HEK293T (cell line): ENCODE results near the gene XPR1.

Source experiments
- BHLHE40 ChIP-seq: fragments of 450-650 bp; IDR thresholded peaks from 2 replicates; pipeline ENCODE4 v1.6.1; 2016; ENCODE audit warnings: mild to moderate bottlenecking, moderate library complexity, borderline replicate concordance
- ELF4 ChIP-seq: fragments of 450-650 bp; IDR thresholded peaks from 2 replicates; pipeline ENCODE4 v1.6.1; 2017; ENCODE audit warnings: antibody characterized with exemption
- FOXK2 ChIP-seq: fragments of 450-650 bp; IDR thresholded peaks from 2 replicates; pipeline ENCODE4 v1.6.1; 2016; ENCODE audit warnings: mild to moderate bottlenecking
- FOXM1 ChIP-seq: fragments of 450-650 bp; IDR thresholded peaks from 2 replicates; pipeline ENCODE4 v1.6.1; 2017; ENCODE audit warnings: mild to moderate bottlenecking, borderline replicate concordance
- HDGF ChIP-seq: fragments of 450-650 bp; IDR thresholded peaks from 2 replicates; pipeline ENCODE4 v1.6.1; 2017; ENCODE audit warnings: antibody characterized with exemption, borderline replicate concordance
- LEF1 ChIP-seq: fragments of 450-650 bp; IDR thresholded peaks from 2 replicates; pipeline ENCODE4 v1.6.1; 2017; ENCODE audit warnings: mild to moderate bottlenecking, borderline replicate concordance
- PKNOX1 ChIP-seq: fragments of 450-650 bp; IDR thresholded peaks from 2 replicates; pipeline ENCODE4 v1.6.1; 2016
- SP1 ChIP-seq: fragments of 450-650 bp; IDR thresholded peaks from 2 replicates; pipeline ENCODE4 v1.6.1; 2017
- SUZ12 ChIP-seq: fragments of 450-650 bp; IDR thresholded peaks from 2 replicates; pipeline ENCODE4 v1.6.1; 2016; ENCODE audit warnings: mild to moderate bottlenecking
- TARDBP ChIP-seq: fragments of 450-650 bp; IDR thresholded peaks from 2 replicates; pipeline ENCODE4 v1.6.1; 2016

- TF ChIP-seq FOXK2 = no peak
- TF ChIP-seq ELF4 = no peak
- no peak for TF ChIP-seq TARDBP
- no peak for TF ChIP-seq SP1
- TF ChIP-seq PKNOX1 = no peak
- TF ChIP-seq FOXM1 = no peak
- TF ChIP-seq HDGF = no peak
- no peak for TF ChIP-seq BHLHE40
- TF ChIP-seq LEF1 = no peak
- no peak for TF ChIP-seq SUZ12
Measured at GRCh38 chr1:180693564-180694244, 61.9 kb downstream of the XPR1 start.
